Testis (tissue), 5 donors: ENCODE measurements around the gene SARS2. TPM values are rescaled to one million over a fixed set of nuclear protein-coding genes. Genes with fewer than 3 reads are reported as not detected.
A peak's percentile ranks its signal among the peaks of the same experiment; 100 is the strongest.

Experiments
- DNase-seq: peaks from one replicate; pipeline ENCODE4 v3.0.0-alpha.2; 2019
- H3K27ac ChIP-seq, 2 donors: fragments of 200-600 bp; sonication (generic); one replicate each; pipeline ENCODE4 v1.5.1; 2019
- H3K27me3 ChIP-seq: fragments of 200-600 bp; sonication (generic); one replicate; pipeline ENCODE4 v1.5.1; 2019
- H3K36me3 ChIP-seq: fragments of 200-600 bp; sonication (generic); one replicate; pipeline ENCODE4 v1.5.1; 2017; ENCODE audit warnings: low read depth; ENCODE audit errors: missing control alignments
- H3K4me1 ChIP-seq: fragments of 200-600 bp; sonication (generic); one replicate; pipeline ENCODE4 v1.5.1; 2019
- H3K4me3 ChIP-seq, 2 donors: fragments of 200-600 bp; sonication (generic); one replicate each; pipeline ENCODE4 v1.5.1; 2017 to 2019
- H3K9me3 ChIP-seq: fragments of 200-600 bp; sonication (generic); one replicate; pipeline ENCODE4 v1.5.1; 2017
- CTCF ChIP-seq, 3 experiments: fragments of 450-650 bp in 2 of 3; fragments of 200-600 bp in 1 of 3; sonication (generic) in 1 of 3; IDR thresholded peaks; one replicate each; pipeline ENCODE4 v1.5.1; 2016 to 2019; ENCODE audit warnings: antibody characterized with exemption in 3 of 3, mild to moderate bottlenecking in 2 of 3, moderate library complexity in 1 of 3
- POLR2A ChIP-seq: fragments of 450-650 bp; IDR thresholded peaks from one replicate; pipeline ENCODE4 v1.6.1; 2017; ENCODE audit warnings: antibody characterized with exemption, mild to moderate bottlenecking, moderate library complexity
- WGBS, 2 donors: methylation state at CpG; one replicate each; pipeline ENCODE4 v1.1.5; 2018; 5-methylcytosine and 5-hydroxymethylcytosine counted together
- intact Hi-C: fragments of 100-400 bp; cut with DNase I; formaldehyde crosslinking; loops from one replicate; pipeline ENCODE4 v1.15.1; 2023; ENCODE audit warnings: low total_unique reads
- long read RNA-seq, 2 donors: transcript quantifications; one replicate each; lab custom pipeline, GENCODE V29; 2026
- polyA plus RNA-seq: library from polyadenylated mRNA; stranded (reverse); fragments of 350-450 nt; fragmentation: Illumina TruSeq; extraction: RNeasy Lipid Tissue Mini Kit (QIAGEN cat#74804); gene quantifications from one replicate; pipeline ENCODE4 v1.2.3, GENCODE V29; 2014; ENCODE audit warnings: low read depth, low replicate concordance; ENCODE audit not compliant: insufficient read depth
- total RNA-seq, 2 donors: library from RNA; depleted of rRNA; stranded (reverse); fragments of >200 nt; gene quantifications; one replicate each; pipeline ENCODE4 v1.2.3, GENCODE V29; 2016

The SARS2 gene
- 10 to 100 TPM; 55.3 to 68.0 TPM for total RNA-seq
- 33.5 TPM for polyA plus RNA-seq
- long read RNA-seq, donor 1, transcript SARS2-201 (16 exons, 2,057 nt) = major isoform, 6 of 7 reads
- long read RNA-seq, donor 1, partial matches to known transcripts = 0 of 7 reads
- long read RNA-seq, donor 1, other reads (novel, unspliced or antisense) = 0 of 7 reads
- long read RNA-seq, donor 2, transcript SARS2-201 (16 exons, 2,057 nt) = major isoform, 6 of 6 reads
- long read RNA-seq, donor 2, partial matches to known transcripts = 0 of 6 reads
- long read RNA-seq, donor 2, other reads (novel, unspliced or antisense) = 0 of 6 reads

GRCh38 chr19:38929929-38930775 is at the start of gene SARS2:
Gene SARS2, minus strand, starts transcription at chr19:38930763. Its CDS starts 27 bp downstream, at chr19:38930736.
- Histone ChIP-seq H3K36me3 (no peaks in the 10 kb centered on the region), H3K4me3 (peak within 1 kb of the TSS; percentile 65 to 69), H3K27me3 (no peaks in the 10 kb centered on the region), H3K9me3 (no peaks in the 10 kb centered on the region), H3K4me1 (peaks cover 19% of the 10 kb centered on the region), H3K27ac (peak within 1 kb of the TSS; percentile 63 to 88)
- no peak for TF ChIP-seq POLR2A
- peak; percentile 95 to 99 (median 99) for TF ChIP-seq CTCF (IDR thresholded peaks at IDR 0.05)
- WGBS, 2 donors = 5 to 9% methylated on average over 11 to 30 of the region's 49 CpGs
- intact Hi-C loops = loop anchor here (10.0 kb wide), 1 partner anchor 385 kb away; no protein-coding TSS in a partner anchor
- peak; percentile 94 for DNase-seq

- no peaks in the 10 kb centered on the region for H3K9me3 ChIP-seq
- H3K36me3 ChIP-seq = no peaks in the 10 kb centered on the region
- H3K27me3 ChIP-seq = no peaks in the 10 kb centered on the region
- no peak for DNase-seq
- H3K4me3 ChIP-seq = no peak overlapping the region
- H3K4me1 ChIP-seq = peaks cover 4% of the 10 kb centered on the region
- 81 to 86% methylated on average over 5 of the region's 5 CpGs for WGBS, 2 donors
- no peak overlapping the region for H3K27ac ChIP-seq
- intact Hi-C loops = no loop called here
- TF ChIP-seq CTCF (IDR thresholded peaks at IDR 0.05) (no peak), POLR2A (no peak)
Observed at GRCh38 chr19:38979812-38980211, 49.2 kb upstream of the SARS2 start.

- 86 to 96% methylated on average over 3 of the region's 3 CpGs for WGBS, 2 donors
- intact Hi-C loops = no loop called here
- no peak overlapping the region for H3K27ac ChIP-seq
- H3K27me3 ChIP-seq = no peaks in the 10 kb centered on the region
- no peak for TF ChIP-seq POLR2A
- no peak for TF ChIP-seq CTCF (IDR thresholded peaks at IDR 0.05)
- H3K36me3 ChIP-seq = no peaks in the 10 kb centered on the region
- no peak overlapping the region for H3K4me3 ChIP-seq
- no peak for DNase-seq
- no peaks in the 10 kb centered on the region for H3K9me3 ChIP-seq
- H3K4me1 ChIP-seq = peaks cover 4% of the 10 kb centered on the region
Observed at GRCh38 chr19:38978326-38978689, 47.7 kb upstream of the SARS2 start.

- Histone ChIP-seq H3K36me3 (no peaks in the 10 kb centered on the region), H3K27me3 (no peaks in the 10 kb centered on the region), H3K4me3 (no peak overlapping the region), H3K27ac (no peak overlapping the region), H3K9me3 (no peaks in the 10 kb centered on the region), H3K4me1 (peaks cover 4% of the 10 kb centered on the region)
- intact Hi-C loops = no loop called here
- DNase-seq = no peak
- WGBS, 2 donors = 82 to 87% methylated on average over 15 of the region's 15 CpGs
- TF ChIP-seq CTCF (IDR thresholded peaks at IDR 0.05) (no peak), POLR2A (no peak)
Observed at GRCh38 chr19:38977445-38978325, 47.1 kb upstream of the SARS2 start.
